Fibroblast of upper back skin (primary cell): ENCODE results near the gene GNPAT.

Experiments
- DNase-seq: peaks from one replicate; pipeline ENCODE4 v3.0.0-alpha.2; 2013

GNPAT gene

GRCh38 chr1:231248778-231249177, 7.8 kb downstream of the GNPAT start:
- no peak for DNase-seq

GRCh38 chr1:231252336-231252735, 11.3 kb downstream of the GNPAT start:
- DNase-seq, result no peak

- DNase-seq, result no peak
Observed at GRCh38 chr1:231260351-231260750, 19.3 kb downstream of the GNPAT start.

- no peak for DNase-seq
Observed at GRCh38 chr1:231264642-231265041, 23.6 kb downstream of the GNPAT start.

- DNase-seq, result no peak
Observed at GRCh38 chr1:231265379-231265778, 24.4 kb downstream of the GNPAT start.

- DNase-seq, result no peak
Observed at GRCh38 chr1:231266811-231267322, 25.9 kb downstream of the GNPAT start.

GRCh38 chr1:231272173-231272572, 31.2 kb downstream of the GNPAT start:
- no peak for DNase-seq

GRCh38 chr1:231272880-231273279, 31.9 kb downstream of the GNPAT start:
- peak; percentile 10 for DNase-seq

- DNase-seq, result peak; percentile 12
Observed at GRCh38 chr1:231274119-231274825, 33.3 kb downstream of the GNPAT start.

GRCh38 chr1:231278100-231278790, 37.2 kb downstream of the GNPAT start:
- DNase-seq, result no peak

GRCh38 chr1:231279081-231279480, 38.1 kb downstream of the GNPAT start:
- peak; percentile 5 for DNase-seq

GRCh38 chr1:231279683-231280082, 38.7 kb downstream of the GNPAT start:
- no peak for DNase-seq

GRCh38 chr1:231284441-231284840, 43.4 kb downstream of the GNPAT start:
- DNase-seq, result no peak

GRCh38 chr1:231286603-231287002, 45.6 kb downstream of the GNPAT start:
- no peak for DNase-seq

- DNase-seq, result no peak
Observed at GRCh38 chr1:231295938-231296337, 54.9 kb downstream of the GNPAT start.

GRCh38 chr1:231301990-231302389, 61.0 kb downstream of the GNPAT start:
- no peak for DNase-seq

- DNase-seq, result no peak
Observed at GRCh38 chr1:231310391-231310934, 69.5 kb downstream of the GNPAT start.

GRCh38 chr1:231311720-231312431, 70.9 kb downstream of the GNPAT start:
- no peak for DNase-seq

- no peak for DNase-seq
Observed at GRCh38 chr1:231312432-231312788, 71.4 kb downstream of the GNPAT start.

GRCh38 chr1:231313661-231314060, 72.6 kb downstream of the GNPAT start:
- no peak for DNase-seq

GRCh38 chr1:231315887-231316286, 74.9 kb downstream of the GNPAT start:
- DNase-seq, result peak; percentile 30

- DNase-seq, result no peak
Observed at GRCh38 chr1:231317306-231318014, 76.4 kb downstream of the GNPAT start.

- DNase-seq, result no peak
Observed at GRCh38 chr1:231318015-231318355, 77.0 kb downstream of the GNPAT start.
